Chondrocyte (in vitro differentiated cells): Measurements from ENCODE around the gene NFX1. TPM values are rescaled to one million over a fixed set of nuclear protein-coding genes. Genes with fewer than 3 reads are reported as not detected.

Experiments used
- DNase-seq: peaks from one replicate; pipeline ENCODE4 v3.0.0; 2021; ENCODE audit warnings: mixed read lengths, low spot score
- H3K27ac Mint-ChIP-seq: one replicate; pipeline ENCODE4 v1.8.0; 2021; ENCODE audit warnings: mild to moderate bottlenecking, moderate library complexity, mixed read lengths; ENCODE audit not compliant: unreplicated experiment
- H3K27me3 Mint-ChIP-seq: 2 replicates; pipeline ENCODE4 v1.8.0; 2021; ENCODE audit warnings: low read depth, mixed read lengths
- H3K36me3 Mint-ChIP-seq: 2 replicates; pipeline ENCODE4 v1.8.0; 2021; ENCODE audit warnings: low read depth, mixed read lengths
- H3K4me1 Mint-ChIP-seq: 2 replicates; pipeline ENCODE4 v1.8.0; 2021; ENCODE audit warnings: low read depth, mild to moderate bottlenecking, mixed read lengths
- H3K4me3 Mint-ChIP-seq: one replicate; pipeline ENCODE4 v1.8.0; 2021; ENCODE audit warnings: mild to moderate bottlenecking, moderate library complexity, mixed read lengths; ENCODE audit not compliant: unreplicated experiment
- H3K9me3 Mint-ChIP-seq: 2 replicates; pipeline ENCODE4 v1.8.0; 2021; ENCODE audit warnings: low read depth, mixed read lengths
- CTCF ChIP-seq: fragments of 200-600 bp; sonication (generic); IDR thresholded peaks from 2 replicates; pipeline ENCODE4 v1.5.0; 2021; ENCODE audit warnings: antibody characterized with exemption, mild to moderate bottlenecking, moderate library complexity
- total RNA-seq: library from RNA; stranded (reverse); gene quantifications from 3 replicates; pipeline ENCODE4 v1.2.1, GENCODE V29; 2021

Gene NFX1
- total RNA-seq, 1 donor from 2014 or later = 28.4 TPM

GRCh38 chr9:33366979-33367480 is 76.7 kb downstream of the NFX1 start:
- H3K27me3 Mint-ChIP-seq = no peaks in the 10 kb centered on the region
- DNase-seq = no peak

GRCh38 chr9:33372900-33373299 is 82.6 kb downstream of the NFX1 start:
- H3K27ac Mint-ChIP-seq = no peak overlapping the region
- no peaks in the 10 kb centered on the region for H3K9me3 Mint-ChIP-seq
- peaks cover 16% of the 10 kb centered on the region for H3K4me1 Mint-ChIP-seq
- no peak overlapping the region for H3K4me3 Mint-ChIP-seq
- no peak for TF ChIP-seq CTCF
- H3K36me3 Mint-ChIP-seq = peaks cover 13% of the 10 kb centered on the region
- no peaks in the 10 kb centered on the region for H3K27me3 Mint-ChIP-seq
- peak; percentile 38 for DNase-seq

More at GRCh38 chr9:33366979-33367480, 76.7 kb downstream of the NFX1 start:
- no peaks in the 10 kb centered on the region for H3K9me3 Mint-ChIP-seq
- no peak overlapping the region for H3K27ac Mint-ChIP-seq
- no peak for TF ChIP-seq CTCF
- H3K4me1 Mint-ChIP-seq = no peaks in the 10 kb centered on the region
- H3K36me3 Mint-ChIP-seq = peaks cover 39% of the 10 kb centered on the region
- no peak overlapping the region for H3K4me3 Mint-ChIP-seq

- Mint-ChIP-seq H3K27ac (no peak overlapping the region), H3K27me3 (no peaks in the 10 kb centered on the region), H3K4me3 (no peak overlapping the region), H3K36me3 (peaks cover 9% of the 10 kb centered on the region), H3K4me1 (peaks cover 16% of the 10 kb centered on the region), H3K9me3 (no peaks in the 10 kb centered on the region)
- no peak for TF ChIP-seq CTCF
- peak; percentile 17 for DNase-seq
Measured at GRCh38 chr9:33374190-33374589, 83.9 kb downstream of the NFX1 start.

GRCh38 chr9:33374634-33375237 is 84.4 kb downstream of the NFX1 start:
- H3K4me1 Mint-ChIP-seq = peaks cover 16% of the 10 kb centered on the region
- peak; percentile 51 for DNase-seq
- peak overlapping the region; percentile 75 for H3K27ac Mint-ChIP-seq
- peak overlapping the region; percentile 33 for H3K4me3 Mint-ChIP-seq
- H3K27me3 Mint-ChIP-seq = no peaks in the 10 kb centered on the region
- peaks cover 8% of the 10 kb centered on the region for H3K36me3 Mint-ChIP-seq
- no peaks in the 10 kb centered on the region for H3K9me3 Mint-ChIP-seq
- peak; percentile 93 for TF ChIP-seq CTCF

GRCh38 chr9:33375238-33375840 is 85.0 kb downstream of the NFX1 start:
- Mint-ChIP-seq H3K4me3 (peak overlapping the region; percentile 33), H3K4me1 (peaks cover 16% of the 10 kb centered on the region), H3K27ac (peak overlapping the region; percentile 75), H3K9me3 (no peaks in the 10 kb centered on the region), H3K27me3 (no peaks in the 10 kb centered on the region), H3K36me3 (peaks cover 5% of the 10 kb centered on the region)
- DNase-seq = no peak
- TF ChIP-seq CTCF = no peak
